A673 (cell line): ENCODE data around the gene NFATC3. TPM values are rescaled to one million over a fixed set of nuclear protein-coding genes. Genes with fewer than 3 reads are reported as not detected.

Experiments used
- BruUV-seq: library from RNA; stranded (reverse); fragments of 400-500 nt; replicated peaks from 2 replicates; lab custom pipeline; 2021; lab: Mats Ljungman, UMichigan
- CTCF ChIA-PET: fragments of 300-600 bp; sonication (Branson Sonifier 250); formaldehyde crosslinking; loops from one replicate; lab custom pipeline; 2022; ENCODE audit warnings: antibody characterized with exemption; lab: Charles Lee
- POLR2A ChIA-PET: fragments of 300-600 bp; sonication (Branson Sonifier 250); formaldehyde crosslinking; loops from one replicate; lab custom pipeline; 2022; ENCODE audit warnings: antibody characterized with exemption; ENCODE audit not compliant: low non-redundant PET; lab: Charles Lee
- DNase-seq: peaks from one replicate; pipeline ENCODE4 v3.0.0-alpha.2; 2015; ENCODE audit warnings: low spot score
- H3K27ac ChIP-seq: fragments of 200-600 bp; sonication (generic); 2 replicates; pipeline ENCODE4 v1.5.1; 2016; ENCODE audit warnings: mixed run types, low read depth, mild to moderate bottlenecking, mixed read lengths, antibody characterized with exemption, low read length; ENCODE audit not compliant: poor library complexity, severe bottlenecking
- H3K27me3 ChIP-seq: fragments of 200-600 bp; sonication (generic); replicated peaks from 2 replicates; pipeline ENCODE4 v1.6.1; 2017; ENCODE audit warnings: mixed run types, low read depth, mild to moderate bottlenecking, mixed read lengths, antibody characterized with exemption, low read length; ENCODE audit not compliant: insufficient read depth, poor library complexity
- H3K36me3 ChIP-seq: fragments of 200-600 bp; sonication (generic); 2 replicates; pipeline ENCODE4 v1.6.1; 2016; ENCODE audit warnings: mixed run types, mild to moderate bottlenecking, mixed read lengths, antibody characterized with exemption, low read length; ENCODE audit not compliant: insufficient read depth, poor library complexity, severe bottlenecking
- H3K4me1 ChIP-seq: fragments of 200-600 bp; sonication (generic); 2 replicates; pipeline ENCODE4 v1.6.1; 2017; ENCODE audit warnings: mixed run types, mild to moderate bottlenecking, mixed read lengths, antibody characterized with exemption, low read length; ENCODE audit not compliant: insufficient read depth, poor library complexity, severe bottlenecking
- H3K4me3 ChIP-seq: fragments of 200-600 bp; sonication (generic); 2 replicates; pipeline ENCODE4 v1.5.1; 2016; ENCODE audit warnings: low read depth, mixed run types, mild to moderate bottlenecking, mixed read lengths, low read length; ENCODE audit not compliant: poor library complexity, severe bottlenecking
- H3K9me3 ChIP-seq: fragments of 200-600 bp; sonication (generic); 2 replicates; pipeline ENCODE4 v1.6.1; 2016; ENCODE audit warnings: mixed run types, low read depth, mild to moderate bottlenecking, mixed read lengths, antibody characterized with exemption, low read length; ENCODE audit not compliant: poor library complexity, severe bottlenecking
- CTCF ChIP-seq: fragments of 300-800, 200-600 bp; sonication (generic); conservative IDR thresholded peaks from 2 replicates; pipeline ENCODE4 v1.5.1; 2017; ENCODE audit warnings: low read depth, mild to moderate bottlenecking, antibody characterized with exemption, low read length, moderate library complexity, mixed read lengths
- EZH2 ChIP-seq: fragments of 200-600 bp; sonication (generic); IDR thresholded peaks from 2 replicates; pipeline ENCODE4 v1.6.1; 2017; ENCODE audit warnings: borderline replicate concordance, low read depth, mild to moderate bottlenecking, mixed read lengths, antibody characterized with exemption, low read length; ENCODE audit not compliant: poor library complexity, severe bottlenecking
- intact Hi-C: fragments of 100-400 bp; cut with micrococcal nuclease; formaldehyde crosslinking; loops from one replicate; pipeline ENCODE4 v1.10.0; 2022; ENCODE audit not compliant: unreplicated experiment
- total RNA-seq: library from RNA; stranded (reverse); gene quantifications from 2 replicates; pipeline ENCODE4 v1.2.3, GENCODE V29; 2021

Gene NFATC3
- total RNA-seq, 1 experiment from 2014 or later, result 56.0 TPM

- H3K27me3 ChIP-seq, result no peaks in the 10 kb centered on the region
- no peak for DNase-seq
- intact Hi-C loops, result no loop called here
- TF ChIP-seq EZH2 (no peak), CTCF (no peak)
- H3K27ac ChIP-seq, result no peak overlapping the region
- H3K36me3 ChIP-seq, result no peaks in the 10 kb centered on the region
- no TSS peak for BruUV-seq
- no peaks in the 10 kb centered on the region for H3K4me1 ChIP-seq
- no peak overlapping the region for H3K4me3 ChIP-seq
- CTCF ChIA-PET, result no interaction called here
- POLR2A ChIA-PET, result no interaction called here
- no peaks in the 10 kb centered on the region for H3K9me3 ChIP-seq
These were observed 115.1 kb downstream of the NFATC3 start for GRCh38 chr16:68200088-68200783.

DNA sequence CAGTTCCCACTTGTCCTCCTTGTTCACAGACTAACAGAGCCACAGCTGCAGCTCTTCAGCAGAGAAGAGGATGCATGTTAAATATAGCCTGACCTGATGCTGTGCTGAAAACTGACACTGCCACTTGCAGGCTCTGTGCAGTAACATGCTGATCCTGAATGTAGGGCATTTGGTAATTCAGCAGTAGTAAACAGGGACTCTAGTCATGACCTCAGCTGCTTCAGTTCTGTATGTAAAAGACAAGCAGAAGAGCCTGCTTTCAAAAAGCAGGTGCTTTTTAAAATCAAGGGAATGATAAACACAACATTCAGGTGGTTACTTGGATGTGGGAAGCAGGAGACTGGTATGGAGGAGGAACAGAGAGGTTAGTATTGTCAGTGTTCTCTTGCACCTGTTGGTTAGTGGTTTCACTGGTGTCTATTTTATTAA is 116.9 kb downstream of the NFATC3 start:
- ChIA-PET POLR2A (no interaction called here), CTCF (no interaction called here)
- Histone ChIP-seq H3K27ac (no peak overlapping the region), H3K27me3 (no peaks in the 10 kb centered on the region), H3K4me3 (no peak overlapping the region), H3K36me3 (no peaks in the 10 kb centered on the region), H3K4me1 (no peaks in the 10 kb centered on the region), H3K9me3 (no peaks in the 10 kb centered on the region)
- TF ChIP-seq EZH2 (no peak), CTCF (no peak)
- DNase-seq, result no peak
- BruUV-seq, result no TSS peak
- intact Hi-C loops, result no loop called here

DNA sequence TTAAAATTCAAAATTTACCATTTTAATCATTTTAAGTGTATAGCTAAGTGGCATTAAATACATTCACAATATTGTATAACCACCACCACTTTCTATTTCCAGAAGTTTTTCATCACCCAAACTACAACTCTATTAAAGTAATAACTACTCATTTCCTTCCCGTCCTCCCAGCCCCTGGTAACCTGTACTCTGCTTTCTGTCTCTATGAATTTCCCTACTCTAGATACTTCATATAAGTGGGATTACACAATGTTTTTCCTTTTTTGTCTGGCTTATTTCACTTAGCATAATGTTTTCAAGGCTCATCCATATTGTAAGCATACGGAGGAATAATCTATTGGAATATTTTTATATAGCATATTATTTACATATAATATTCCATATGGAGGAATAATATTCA is 121.1 kb downstream of the NFATC3 start:
- ChIA-PET POLR2A (no interaction called here), CTCF (interaction anchor here (0.6 kb wide), 1 partner anchor 136 kb away, joined by 3 read pairs; no protein-coding TSS in a partner anchor)
- DNase-seq, result no peak
- Histone ChIP-seq H3K27ac (no peak overlapping the region), H3K9me3 (no peaks in the 10 kb centered on the region), H3K36me3 (no peaks in the 10 kb centered on the region), H3K4me1 (no peaks in the 10 kb centered on the region), H3K27me3 (no peaks in the 10 kb centered on the region), H3K4me3 (no peak overlapping the region)
- no peak for TF ChIP-seq EZH2
- TF ChIP-seq CTCF, result no peak
- BruUV-seq, result no TSS peak
- intact Hi-C loops, result no loop called here
